ENCODE measurements around the gene SLC38A4.

DNA sequence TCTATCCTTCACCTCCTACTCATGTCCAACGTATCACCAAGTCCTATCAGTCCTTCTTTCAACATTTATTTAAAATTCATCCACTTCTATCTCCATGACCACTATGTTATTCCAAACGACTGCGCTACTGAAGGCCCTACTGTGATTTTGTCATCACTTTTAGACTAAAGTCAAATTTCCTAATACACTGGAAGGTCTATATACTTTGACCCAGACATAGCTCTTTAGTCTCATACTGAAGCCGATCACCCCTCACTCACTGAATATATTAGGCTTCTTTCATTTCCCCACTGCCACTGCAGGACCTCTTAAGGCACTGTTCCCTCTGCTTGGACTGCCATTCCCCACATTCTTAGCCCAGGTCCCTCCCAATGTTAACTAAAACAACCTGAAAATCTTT is 25.6 kb downstream of the SLC38A4 start:
- TF ChIP-seq CTCF (IDR thresholded peaks at IDR 0.05) (no peak), POLR2A (IDR thresholded peaks at IDR 0.05) (no peak)

Measured in adrenal gland (tissue), 5 donors.